ENCODE measurements around the gene C22orf15. TPM values are rescaled to one million over a fixed set of nuclear protein-coding genes. Genes with fewer than 3 reads are reported as not detected.
A peak's percentile ranks its signal among the peaks of the same experiment; 100 is the strongest.

Gene C22orf15
- total RNA-seq, 8 experiments from 2014 or later: 0.15 to 5.1 (median 1.6) TPM

- in situ Hi-C loops (cut with MboI; ENCODE audit: low pct_unique_long_range_greater_than_20kb in 2 of 9, low sequenced_read_pairs in 9 of 9, unreplicated experiment in 9 of 9): no loop called here
- Histone ChIP-seq H3K4me3 (no peak overlapping the region), H3K4me1 (replicated peaks in 1 of 2) (peaks cover 12 to 15% of the 10 kb centered on the region in 2 donors), H3K27ac (no peak overlapping the region)
- 80% methylated on average over 2 of the region's 2 CpGs; no CpG with 5 or more reads in 9 of the 10 experiments for WGBS, 10 experiments
- no peak for ATAC-seq (replicated peaks in 6 of 8)
These were observed 9.4 kb upstream of the C22orf15 start for GRCh38 chr22:23753385-23753784.

GRCh38 chr22:23754220-23754919, 8.4 kb upstream of the C22orf15 start, which contains the start of gene VPREB3:
TSS of gene VPREB3 (minus strand) at chr22:23754425. CDS start at chr22:23754363, 62 bp downstream.
- 78 to 96% (median 86%) methylated on average over 1 to 8 of the region's 14 CpGs; no CpG with 5 or more reads in 2 of the 10 experiments for whole genome bisulfite sequencing, 10 experiments
- H3K4me1 ChIP-seq (replicated peaks in 1 of 2): peaks cover 12 to 15% of the 10 kb centered on the region in 2 donors
- H3K4me3 ChIP-seq: no peak within 1 kb of the TSS
- ATAC-seq (replicated peaks in 6 of 8): no peak
- in situ Hi-C loops (cut with MboI; ENCODE audit: low pct_unique_long_range_greater_than_20kb in 2 of 9, low sequenced_read_pairs in 9 of 9, unreplicated experiment in 9 of 9): no loop called here
- no peak within 1 kb of the TSS for H3K27ac ChIP-seq

GRCh38 chr22:23754980-23755636, 7.7 kb upstream of the C22orf15 start:
- H3K4me3 ChIP-seq: no peak overlapping the region
- no peak overlapping the region for H3K27ac ChIP-seq
- ATAC-seq (replicated peaks in 6 of 8): no peak
- H3K4me1 ChIP-seq (replicated peaks in 1 of 2): peaks cover 6 to 8% of the 10 kb centered on the region in 2 donors
- WGBS, 10 experiments: 56 to 100% (median 75%) methylated on average over 2 to 5 of the region's 6 CpGs; no CpG with 5 or more reads in 2 of the 10 experiments
- in situ Hi-C loops (cut with MboI; ENCODE audit: low pct_unique_long_range_greater_than_20kb in 2 of 9, low sequenced_read_pairs in 9 of 9, unreplicated experiment in 9 of 9): no loop called here

- Histone ChIP-seq H3K4me1 (replicated peaks in 1 of 2) (peaks cover 6 to 7% of the 10 kb centered on the region in 2 donors), H3K27ac (no peak overlapping the region), H3K4me3 (no peak overlapping the region)
- no peak for ATAC-seq (replicated peaks in 6 of 8)
- in situ Hi-C loops (cut with MboI; ENCODE audit: low pct_unique_long_range_greater_than_20kb in 2 of 9, low sequenced_read_pairs in 9 of 9, unreplicated experiment in 9 of 9): no loop called here
- 0 to 86% (median 54%) methylated on average over 1 to 5 of the region's 8 CpGs; no CpG with 5 or more reads in 5 of the 10 experiments for WGBS, 10 experiments
These were observed 7.1 kb upstream of the C22orf15 start for GRCh38 chr22:23755711-23756110.

GRCh38 chr22:23756891-23757290, 5.9 kb upstream of the C22orf15 start:
- no peak for ATAC-seq (replicated peaks in 6 of 8)
- Histone ChIP-seq H3K4me3 (no peak overlapping the region), H3K27ac (no peak overlapping the region), H3K4me1 (replicated peaks in 1 of 2) (peaks cover 2 to 3% of the 10 kb centered on the region in 2 donors)
- WGBS, 10 experiments: 0 to 75% (median 70%) methylated on average over 1 to 2 of the region's 4 CpGs; no CpG with 5 or more reads in 5 of the 10 experiments
- in situ Hi-C loops (cut with MboI; ENCODE audit: low pct_unique_long_range_greater_than_20kb in 2 of 9, low sequenced_read_pairs in 9 of 9, unreplicated experiment in 9 of 9): no loop called here

GRCh38 chr22:23759566-23759965, 3.2 kb upstream of the C22orf15 start:
- no peak overlapping the region for H3K4me3 ChIP-seq
- WGBS, 10 experiments: 67 to 100% (median 86%) methylated on average over 1 to 3 of the region's 4 CpGs; no CpG with 5 or more reads in 6 of the 10 experiments

GRCh38 chr22:23760056-23760455, 2.7 kb upstream of the C22orf15 start:
- WGBS, 10 experiments: 60 to 100% (median 95%) methylated on average over 1 to 6 of the region's 6 CpGs; no CpG with 5 or more reads in 5 of the 10 experiments
- Histone ChIP-seq H3K4me3 (no peak overlapping the region), H3K4me1 (replicated peaks in 1 of 2) (peaks cover 15 to 21% of the 10 kb centered on the region in 2 donors), H3K27ac (no peak overlapping the region)
- ATAC-seq (replicated peaks in 6 of 8): no peak
- in situ Hi-C loops (cut with MboI; ENCODE audit: low pct_unique_long_range_greater_than_20kb in 2 of 9, low sequenced_read_pairs in 9 of 9, unreplicated experiment in 9 of 9): no loop called here

More at GRCh38 chr22:23759566-23759965, 3.2 kb upstream of the C22orf15 start:
- no peak overlapping the region for H3K27ac ChIP-seq
- in situ Hi-C loops (cut with MboI; ENCODE audit: low pct_unique_long_range_greater_than_20kb in 2 of 9, low sequenced_read_pairs in 9 of 9, unreplicated experiment in 9 of 9): no loop called here
- peaks cover 13 to 20% of the 10 kb centered on the region in 2 donors for H3K4me1 ChIP-seq (replicated peaks in 1 of 2)
- no peak for ATAC-seq (replicated peaks in 6 of 8)

- in situ Hi-C loops (cut with MboI; ENCODE audit: low pct_unique_long_range_greater_than_20kb in 2 of 9, low sequenced_read_pairs in 9 of 9, unreplicated experiment in 9 of 9): no loop called here
- peaks cover 32 to 44% of the 10 kb centered on the region in 2 donors for H3K4me1 ChIP-seq (replicated peaks in 1 of 2)
- 80% methylated on average over 2 of the region's 17 CpGs; no CpG with 5 or more reads in 9 of the 10 experiments for WGBS, 10 experiments
- peak in 1 of 8 experiments; percentile 3 for ATAC-seq (replicated peaks in 6 of 8)
- no peak overlapping the region for H3K27ac ChIP-seq
- H3K4me3 ChIP-seq: no peak overlapping the region
These were observed 772 bp downstream of the C22orf15 start for GRCh38 chr22:23763579-23763945.

GRCh38 chr22:23763954-23764353, 1.2 kb downstream of the C22orf15 start:
- WGBS, 10 experiments: 30 to 83% (median 70%) methylated on average over 1 to 2 of the region's 7 CpGs; no CpG with 5 or more reads in 7 of the 10 experiments

GRCh38 chr22:23764899-23765881, 2.4 kb downstream of the C22orf15 start:
- no peak overlapping the region for H3K27ac ChIP-seq
- 40 to 100% (median 92%) methylated on average over 1 to 7 of the region's 9 CpGs; no CpG with 5 or more reads in 5 of the 10 experiments for WGBS, 10 experiments
- in situ Hi-C loops (cut with MboI; ENCODE audit: low pct_unique_long_range_greater_than_20kb in 2 of 9, low sequenced_read_pairs in 9 of 9, unreplicated experiment in 9 of 9): no loop called here
- ATAC-seq (replicated peaks in 6 of 8): no peak
- H3K4me3 ChIP-seq: no peak overlapping the region
- H3K4me1 ChIP-seq (replicated peaks in 1 of 2): peaks cover 38 to 55% of the 10 kb centered on the region in 2 donors

More at GRCh38 chr22:23763954-23764353, 1.2 kb downstream of the C22orf15 start:
- H3K27ac ChIP-seq: no peak overlapping the region
- in situ Hi-C loops (cut with MboI; ENCODE audit: low pct_unique_long_range_greater_than_20kb in 2 of 9, low sequenced_read_pairs in 9 of 9, unreplicated experiment in 9 of 9): no loop called here
- no peak overlapping the region for H3K4me3 ChIP-seq
- no peak for ATAC-seq (replicated peaks in 6 of 8)
- H3K4me1 ChIP-seq (replicated peaks in 1 of 2): peaks cover 36 to 48% of the 10 kb centered on the region in 2 donors

GRCh38 chr22:23767303-23767672, 4.5 kb downstream of the C22orf15 start:
- H3K27ac ChIP-seq: peak overlapping the region; percentile 75 to 86
- peak in 7 of 8 experiments; percentile 1 to 19 (median 4) for ATAC-seq (replicated peaks in 6 of 8)
- 15% methylated on average over 2 of the region's 27 CpGs; no CpG with 5 or more reads in 9 of the 10 experiments for WGBS, 10 experiments
- in situ Hi-C loops (cut with MboI; ENCODE audit: low pct_unique_long_range_greater_than_20kb in 2 of 9, low sequenced_read_pairs in 9 of 9, unreplicated experiment in 9 of 9): no loop called here
- H3K4me3 ChIP-seq: peak overlapping the region; percentile 49 to 82 (median 59)
- peaks cover 40 to 59% of the 10 kb centered on the region in 2 donors for H3K4me1 ChIP-seq (replicated peaks in 1 of 2)
